OCI-LY1 (cell line): ENCODE results near the gene SON.

Experiments used
- CTCF ChIP-seq: fragments of 200-600 bp; sonication (generic), shearing (Covaris generic); IDR thresholded peaks from 2 replicates; pipeline ENCODE4 v1.5.1; 2017; ENCODE audit warnings: mild to moderate bottlenecking, antibody characterized with exemption, low read length, moderate library complexity, mixed read lengths
- EZH2 ChIP-seq: fragments of 200-600 bp; sonication (generic), shearing (Covaris generic); IDR thresholded peaks from 2 replicates; pipeline ENCODE4 v1.8.0; 2017; ENCODE audit warnings: borderline replicate concordance, mixed run types, mild to moderate bottlenecking, antibody characterized with exemption, low read length, moderate library complexity, mixed read lengths

- TF ChIP-seq CTCF (no peak), EZH2 (no peak)
These were observed 11.8 kb upstream of the SON start for GRCh38 chr21:33531007-33531406.
